Ovary (tissue), 3 donors: ENCODE results near the gene ADAMTS12.

ENCODE experiments used
- CTCF ChIP-seq, 3 donors: fragments of 450-650 bp in 2 of 3; fragments of 200-600 bp in 1 of 3; IDR thresholded peaks; one replicate each; pipeline versions ENCODE4 v1.5.1 to v1.8.0; 2016 to 2022; ENCODE audit warnings: antibody characterized with exemption in 3 of 3, mild to moderate bottlenecking in 1 of 3
- EP300 ChIP-seq: sonication (generic); formaldehyde crosslinking; IDR thresholded peaks from one replicate; pipeline ENCODE4 v1.6.1; 2017; ENCODE audit warnings: antibody characterized with exemption
- POLR2A ChIP-seq: fragments of 450-650 bp; IDR thresholded peaks from one replicate; pipeline ENCODE4 v1.6.1; 2017; ENCODE audit warnings: antibody characterized with exemption, mild to moderate bottlenecking, moderate library complexity
- donor health status: DM: no; HTN: no; CAD: no.

DNA sequence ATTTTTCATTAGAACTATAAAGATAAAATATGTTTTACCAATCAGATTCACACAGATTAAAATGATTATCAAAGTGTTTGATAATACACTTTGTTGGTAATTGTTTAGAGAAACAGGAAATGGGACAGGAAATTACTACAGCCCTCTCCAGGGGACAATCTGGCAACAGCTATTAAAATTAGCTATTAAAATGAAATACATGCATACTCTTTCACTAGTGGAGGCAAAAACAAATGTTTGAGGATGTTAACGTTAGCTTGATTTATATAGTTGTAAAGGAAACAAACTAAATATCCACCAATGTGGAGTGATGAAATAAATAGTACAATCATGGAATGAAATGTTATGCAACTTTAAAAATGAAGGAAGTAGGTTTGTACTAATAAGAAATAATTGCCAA is 397.3 kb downstream of the ADAMTS12 start:
- TF ChIP-seq POLR2A (no peak), CTCF (IDR thresholded peaks at IDR 0.05) (no peak), EP300 (no peak)
